K562 (cell line): Measurements from ENCODE around the gene PACS1. TPM values are rescaled to one million over a fixed set of nuclear protein-coding genes. Genes with fewer than 3 reads are reported as not detected.

ENCODE experiments used
- ATAC-seq: fragments of 200-7000 bp; cut with Tn5 transposase; 3 replicates; pipeline ENCODE4 v1.9.1; 2020; ENCODE audit warnings: moderate library complexity
- BruUV-seq: library from RNA; stranded (reverse); fragments of 400-500 nt; replicated peaks from 2 replicates; lab custom pipeline; 2021; lab: Mats Ljungman, UMichigan
- CTCF ChIA-PET: fragments of 300-600 bp; formaldehyde crosslinking; extraction: SDS; loops from one replicate; lab custom pipeline; 2021; ENCODE audit warnings: low intra/inter-chr PET ratio; lab: Yijun Ruan, JAX
- POLR2A ChIA-PET: fragments of 300-600, 350-650 bp; sonication (Branson Sonifier 250); formaldehyde crosslinking; extraction: SDS; loops from one replicate; lab custom pipeline; 2021; ENCODE audit warnings: antibody characterized with exemption, inconsistent platforms; lab: Yijun Ruan, JAX
- DNase-seq, 4 experiments: peaks; one replicate each; pipeline versions ENCODE4 v3.0.0 to v3.0.0-alpha.2; 2011 to 2018; ENCODE audit warnings: low spot score in 3 of 4, mixed read lengths in 3 of 4; ENCODE audit errors: extremely low read depth in 1 of 4
- FAIRE-seq: peaks from 2 replicates; lab custom pipeline; 2011; peaks lifted over from hg19 to GRCh38; lab: Jason Lieb, UNC
- H2AFZ ChIP-seq: 2 replicates; pipeline ENCODE4 v1.6.0; 2011; ENCODE audit warnings: low read depth, low read length, control low read depth, inconsistent platforms
- H3K27ac ChIP-seq: fragments of 200-600 bp; 3 replicates; pipeline ENCODE4 v1.8.0; 2011; ENCODE audit warnings: low read depth, mild to moderate bottlenecking, control low read depth, inconsistent platforms, low read length, moderate library complexity, mixed read lengths; ENCODE audit errors: extremely low read depth
- H3K27me3 ChIP-seq, 2 experiments: fragments of 300-600 bp in 1 of 2; 2 replicates in 1 of 2; 3 replicates in 1 of 2; pipeline versions ENCODE4 v1.6.0 to v1.8.0; 2011; ENCODE audit warnings: inconsistent platforms in 2 of 2, low read length in 2 of 2, mild to moderate bottlenecking in 1 of 2, mixed read lengths in 1 of 2, moderate library complexity in 1 of 2; ENCODE audit not compliant: control insufficient read depth in 2 of 2, insufficient read depth in 2 of 2
- H3K36me3 ChIP-seq: fragments of 300-600 bp; 3 replicates; pipeline ENCODE4 v1.8.0; 2011; ENCODE audit warnings: mild to moderate bottlenecking, low read length, inconsistent platforms; ENCODE audit not compliant: control insufficient read depth, insufficient read depth
- H3K4me1 ChIP-seq, 2 experiments: fragments of 200-600 bp in 1 of 2; replicated peaks in 1 of 2; 2 replicates in 1 of 2; 3 replicates in 1 of 2; pipeline versions ENCODE4 v1.5.1 to v1.8.0; 2011; ENCODE audit warnings: inconsistent platforms in 2 of 2, low read length in 2 of 2, mild to moderate bottlenecking in 1 of 2, mixed read lengths in 1 of 2, moderate library complexity in 1 of 2; ENCODE audit not compliant: control insufficient read depth in 2 of 2, insufficient read depth in 2 of 2
- H3K4me2 ChIP-seq: 2 replicates; pipeline ENCODE4 v1.6.1; 2011; ENCODE audit warnings: low read length, control low read depth, inconsistent platforms, mixed read lengths; ENCODE audit not compliant: insufficient read depth
- H3K4me3 ChIP-seq: fragments of 200-600 bp; sonication (generic), shearing (Covaris generic); 2 replicates; pipeline ENCODE4 v1.5.1; 2016; ENCODE audit warnings: control low read depth, inconsistent platforms
- H3K79me2 ChIP-seq: fragments of 200-600 bp; 3 replicates; pipeline ENCODE4 v1.8.0; 2011; ENCODE audit warnings: low read length, inconsistent platforms; ENCODE audit not compliant: control insufficient read depth, insufficient read depth
- H3K9ac ChIP-seq, 2 experiments: 2 replicates each; pipeline versions ENCODE4 v1.6.0 to v1.6.1; 2011; ENCODE audit warnings: low read depth in 2 of 2, low read length in 2 of 2, control low read depth in 1 of 2, inconsistent platforms in 1 of 2, mild to moderate bottlenecking in 1 of 2, mixed read lengths in 1 of 2; ENCODE audit not compliant: insufficient read depth in 1 of 2
- H3K9me1 ChIP-seq: one replicate; pipeline ENCODE4 v1.6.0; 2011; ENCODE audit warnings: inconsistent platforms, mild to moderate bottlenecking, low read length, moderate library complexity; ENCODE audit not compliant: control insufficient read depth, insufficient read depth
- H3K9me3 ChIP-seq: replicated peaks from 2 replicates; pipeline ENCODE4 v1.5.1; 2011; ENCODE audit warnings: low read depth, low read length, inconsistent platforms; ENCODE audit not compliant: control insufficient read depth, insufficient read depth
- H4K20me1 ChIP-seq: replicated peaks from 2 replicates; pipeline ENCODE4 v1.6.1; 2011; ENCODE audit warnings: low read length, inconsistent platforms, mixed read lengths; ENCODE audit not compliant: control insufficient read depth, insufficient read depth
- BCLAF1 ChIP-seq, 2 experiments: fragments of 450-650 bp in 1 of 2; IDR thresholded peaks; 2 replicates each; pipeline ENCODE4 v1.6.1; 2011 to 2017; ENCODE audit warnings: low read depth in 2 of 2, antibody characterized with exemption in 1 of 2, borderline replicate concordance in 1 of 2, low read length in 1 of 2, mild to moderate bottlenecking in 1 of 2, mixed read lengths in 1 of 2; ENCODE audit not compliant: control insufficient read depth in 1 of 2
- CHD4 ChIP-seq: fragments of 200-600 bp; sonication (generic); IDR thresholded peaks from 3 replicates; pipeline ENCODE4 v1.6.1; 2012; ENCODE audit warnings: low read depth, mild to moderate bottlenecking, mixed read lengths, low read length, inconsistent platforms; ENCODE audit not compliant: insufficient read depth, insufficient replicate concordance, poor library complexity, severe bottlenecking
- POLR2H ChIP-seq: IDR thresholded peaks from 2 replicates; pipeline ENCODE4 v1.6.1; 2016; ENCODE audit warnings: missing genetic modification characterization, low read depth, mild to moderate bottlenecking, control low read depth, missing compliant biosample characterization, moderate library complexity
- RBM25 ChIP-seq: fragments of 200-400 bp; formaldehyde crosslinking; IDR thresholded peaks from 2 replicates; pipeline ENCODE4 v1.6.1; 2018; ENCODE audit warnings: low read length, low read depth, moderate library complexity; ENCODE audit not compliant: severe bottlenecking
- ZNF121 ChIP-seq: sonication (generic); formaldehyde crosslinking; conservative IDR thresholded peaks from 2 replicates; pipeline ENCODE4 v1.8.0; 2022; ENCODE audit warnings: missing genetic modification reagents
- ZNF146 ChIP-seq: IDR thresholded peaks from one replicate; pipeline ENCODE4 v1.6.1; 2018; ENCODE audit warnings: missing compliant biosample characterization; ENCODE audit not compliant: unreplicated experiment
- ZNF384 ChIP-seq: IDR thresholded peaks from 2 replicates; pipeline ENCODE4 v1.6.1; 2012; ENCODE audit warnings: low read depth, low read length, improper control_type of control experiment
- WGBS: fragments of 100-300 bp; shearing (Covaris generic); methylation state at CpG from one replicate; pipeline ENCODE4 v1.1.6; 2016; ENCODE audit warnings: low coverage, mixed read lengths; ENCODE audit not compliant: insufficient coverage; ENCODE audit errors: missing lambda C conversion rate; 5-methylcytosine and 5-hydroxymethylcytosine counted together
- in situ Hi-C: fragments of 300-500 bp; cut with MboI; formaldehyde crosslinking; loops from 4 replicates; pipeline ENCODE4 v1.15.0; 2018; ENCODE audit warnings: inconsistent platforms, mixed read lengths
- intact Hi-C: fragments of 100-400 bp; cut with micrococcal nuclease; formaldehyde crosslinking; loops from 2 replicates; pipeline ENCODE4 v1.14.2; 2022
- polyA plus RNA-seq, 8 experiments: library from polyadenylated mRNA; depleted of rRNA in 4 of 8; stranded (reverse) in 5 of 8; unstranded in 3 of 8; fragments of >200 nt; fragmentation: Nextera tagmentation in 2 of 8; fragmentation: Illumina TruSeq in 1 of 8; extraction: Ambion mirVana in 2 of 8; extraction: Trizol in 1 of 8; gene quantifications; 2 replicates each; pipeline versions ENCODE4 v1.2.1 to v1.2.3, GENCODE V29; 2011 to 2014; ENCODE audit warnings: inconsistent platforms in 1 of 8, missing spikeins in 1 of 8
- total RNA-seq, 7 experiments: library from RNA; depleted of rRNA in 6 of 7; stranded (reverse); fragments of >200 nt in 6 of 7; fragmentation: Illumina TruSeq in 2 of 7; extraction: Trizol in 2 of 7; gene quantifications; 2 replicates each; pipeline versions ENCODE4 v1.2.1 to v1.2.3, GENCODE V29; 2011 to 2021; ENCODE audit warnings: low replicate concordance in 1 of 7

Gene PACS1
- total and polyA plus RNA-seq, 9 of the 15 experiments (the other 6 are each of a cell fraction or from before 2014, with no cell fraction given), result 0.34 to 28.1 (median 8.5) TPM

GRCh38 chr11:66073669-66074068 is 3.6 kb downstream of the PACS1 start:
- H3K4me1 ChIP-seq, result peaks cover 15 to 23% of the 10 kb centered on the region in 2 experiments
- no peak overlapping the region for H3K9ac ChIP-seq
- DNase-seq (no peak), ATAC-seq (no peak), FAIRE-seq (no peak)
- H3K4me2 ChIP-seq, result no peak overlapping the region
- H4K20me1 ChIP-seq, result no peaks in the 10 kb centered on the region; the same call in 1 of the 2 replicates
- peaks cover 31% of the 10 kb centered on the region for H3K36me3 ChIP-seq
- no peaks in the 10 kb centered on the region for H3K9me1 ChIP-seq
- ChIA-PET POLR2A (interaction anchor here (1.1 to 1.3 kb wide), 3 partner anchors 11 to 51 kb away, joined by 3 to 4 read pairs (median 3); no protein-coding TSS in a partner anchor), CTCF (no interaction called here)
- 100% methylated on average over 1 of the region's 1 CpG for WGBS
- H2AFZ ChIP-seq, result no peak overlapping the region
- no peaks in the 10 kb centered on the region for H3K9me3 ChIP-seq
- no TSS peak for BruUV-seq
- in situ Hi-C loops, result no loop called here
- intact Hi-C loops, result no loop called here
- no peak overlapping the region for H3K27ac ChIP-seq
- peaks cover 41% of the 10 kb centered on the region for H3K79me2 ChIP-seq
- no peak overlapping the region for H3K4me3 ChIP-seq
- H3K27me3 ChIP-seq, result no peaks in the 10 kb centered on the region
- TF ChIP-seq ZNF384 (peak; percentile 72), RBM25 (peak; percentile 36), ZNF146 (no peak), CHD4 (no peak), ZNF121 (CRISPR knock-in tag) (peak; percentile 78), BCLAF1 (IDR thresholded peaks at IDR 0.05; ENCODE audit: borderline replicate concordance in 1 of 2, control insufficient read depth in 1 of 2, low read depth in 2 of 2, low read length in 1 of 2) (0 out of 4 replicates have a peak, but pooled peaks of 1 of the 2 experiments have one; percentile 25), POLR2H (tag) (no peak)
